ENCODE measurements around the gene TMEM125.

TMEM125 gene

DNA sequence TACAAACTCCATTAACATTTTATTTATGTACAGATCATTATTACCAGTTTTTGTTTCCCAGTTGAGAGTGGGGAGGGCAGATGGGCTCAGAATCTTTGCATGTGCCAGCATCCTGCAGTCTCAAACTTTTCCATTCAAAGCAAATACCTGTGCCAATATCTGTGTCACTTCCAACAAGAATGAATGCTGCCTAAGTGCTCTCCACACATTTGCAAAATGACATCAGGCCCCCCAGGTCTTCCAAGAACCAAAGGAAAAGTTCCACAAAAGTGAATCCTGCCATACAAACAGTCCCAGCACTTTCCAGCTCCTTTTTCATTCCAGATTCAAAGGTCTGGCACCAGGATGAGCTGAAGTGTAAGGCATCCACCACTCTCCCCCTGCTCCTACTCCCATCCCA is 29.3 kb downstream of the TMEM125 start:
- Histone ChIP-seq H3K27ac (no peak overlapping the region), H3K4me3 (no peak overlapping the region), H3K9ac (ENCODE audit: insufficient read length) (no peak overlapping the region), H3K9me3 (ENCODE audit: low read depth, low read length) (no peaks in the 10 kb centered on the region), H3K36me3 (ENCODE audit: insufficient read depth, low read length) (no peaks in the 10 kb centered on the region)
- no peak for TF ChIP-seq FOXP2 (optimal IDR thresholded peaks at IDR 0.05; ENCODE audit: control extremely low read depth, extremely low read length, insufficient read depth)
- no peak for DNase-seq (ENCODE audit: low read depth, low spot score)

DNA sequence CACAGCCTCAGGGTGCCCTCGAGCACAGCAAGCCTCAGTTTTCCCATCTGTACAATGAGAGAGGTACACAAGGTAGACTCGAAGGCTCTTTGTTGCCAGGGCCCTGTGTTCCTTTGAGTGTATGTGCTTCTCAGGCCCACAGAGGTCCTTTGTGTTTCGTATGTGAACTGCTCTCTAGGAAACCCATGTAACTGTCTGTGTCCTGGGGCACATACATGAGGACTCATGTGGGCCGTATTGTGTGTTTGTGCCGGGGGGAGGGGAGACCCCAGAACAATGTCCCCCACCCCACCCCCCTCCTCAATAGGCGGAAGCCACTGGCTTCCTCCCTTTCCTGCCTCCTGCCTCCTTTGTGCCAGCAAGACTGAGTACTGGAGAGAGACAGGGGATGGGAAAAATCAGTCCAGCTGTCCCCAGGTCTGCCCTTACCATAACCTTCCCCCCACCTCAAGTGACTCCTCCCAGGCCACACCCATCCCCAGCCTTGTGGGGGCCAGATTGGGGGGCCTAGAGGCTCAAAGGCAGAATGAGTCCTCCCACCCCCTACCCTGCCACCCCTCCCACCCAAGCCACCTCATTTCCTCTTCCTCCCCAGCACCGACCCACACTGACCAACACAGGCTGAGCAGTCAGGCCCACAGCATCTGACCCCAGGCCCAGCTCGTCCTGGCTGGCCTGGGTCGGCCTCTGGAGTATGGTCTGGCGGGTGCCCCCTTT is 30.8 kb downstream of the TMEM125 start, which contains the start of gene TIE1:
Gene TIE1 (plus strand): TSS at position 605 of the 717 bp plus-strand sequence. CDS start 90 bp downstream, at position 695.
- no peak for DNase-seq (ENCODE audit: low read depth, low spot score)
- TF ChIP-seq FOXP2 (optimal IDR thresholded peaks at IDR 0.05; ENCODE audit: control extremely low read depth, extremely low read length, insufficient read depth), result no peak
- TF ChIP-seq EZH2 (IDR thresholded peaks at IDR 0.05), result no peak
- no peak for TF ChIP-seq POLR2AphosphoS5 (IDR thresholded peaks at IDR 0.05; ENCODE audit: borderline replicate concordance, low read depth, low read length)
- Histone ChIP-seq H3K9me3 (ENCODE audit: low read depth, low read length) (no peaks in the 10 kb centered on the region), H3K4me3 (no peak within 1 kb of the TSS), H3K9ac (ENCODE audit: insufficient read length) (no peak within 1 kb of the TSS), H3K36me3 (ENCODE audit: insufficient read depth, low read length) (no peaks in the 10 kb centered on the region), H3K27ac (no peak within 1 kb of the TSS)

DNA sequence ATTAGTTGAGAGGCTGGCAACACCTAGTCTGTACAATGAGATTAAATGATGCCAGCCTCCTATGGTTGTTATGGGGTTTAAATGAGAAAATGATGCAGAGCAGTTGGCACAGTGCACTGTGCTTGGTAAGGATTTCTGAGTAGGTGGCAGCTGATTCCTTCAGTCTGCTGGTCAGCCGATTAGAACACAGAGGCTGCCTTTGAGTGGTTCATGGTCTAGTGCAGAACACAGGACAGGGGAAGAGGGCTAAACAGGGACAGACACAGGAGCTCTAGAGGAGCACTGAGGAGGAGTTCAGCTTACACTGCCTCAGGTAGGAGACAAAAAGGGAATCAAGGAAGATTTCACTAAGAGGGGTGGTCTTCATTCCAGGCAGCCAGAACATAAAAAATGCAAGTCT is 32.4 kb downstream of the TMEM125 start:
- no peak for TF ChIP-seq FOXP2 (optimal IDR thresholded peaks at IDR 0.05; ENCODE audit: control extremely low read depth, extremely low read length, insufficient read depth)
- TF ChIP-seq POLR2AphosphoS5 (IDR thresholded peaks at IDR 0.05; ENCODE audit: borderline replicate concordance, low read depth, low read length), result no peak
- TF ChIP-seq EZH2 (IDR thresholded peaks at IDR 0.05), result no peak
- DNase-seq (ENCODE audit: low read depth, low spot score), result no peak
- H3K27ac ChIP-seq, result no peak overlapping the region

DNA sequence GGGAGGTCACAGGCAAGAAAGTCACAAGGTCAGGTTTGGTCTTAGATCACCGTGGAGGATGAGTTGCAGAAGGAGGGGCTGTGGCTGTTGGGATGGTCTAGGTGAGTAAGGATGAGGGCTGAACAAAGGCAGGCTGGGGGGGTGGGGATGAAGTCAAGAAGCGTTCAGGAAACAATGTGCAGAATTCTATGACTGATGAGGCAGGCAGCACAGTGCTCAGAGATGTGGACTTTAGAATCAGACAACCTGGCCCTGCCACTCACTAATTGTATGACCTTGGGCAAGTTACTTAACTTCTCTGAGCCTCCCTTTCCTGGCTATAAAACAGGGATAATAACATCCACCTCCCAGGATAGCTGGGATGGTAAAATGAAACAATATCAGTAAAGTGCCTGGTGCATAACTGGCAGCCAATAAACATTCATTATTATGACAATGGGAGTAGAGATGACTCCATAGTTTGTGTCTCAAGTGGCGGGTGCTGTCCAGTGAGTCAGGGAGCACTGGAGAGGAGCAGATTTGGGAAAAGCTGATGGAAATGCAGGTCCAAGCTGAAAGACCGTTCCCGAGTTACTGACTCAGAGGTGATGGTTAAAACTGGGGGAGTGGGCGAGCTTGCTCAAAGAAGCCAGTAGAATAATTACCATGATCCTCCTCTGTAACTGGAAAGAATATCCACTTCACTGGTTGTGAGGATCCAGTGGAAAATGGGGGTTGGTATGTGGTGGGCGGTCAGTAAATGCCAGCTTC is 33.1 kb downstream of the TMEM125 start:
- TF ChIP-seq FOXP2 (optimal IDR thresholded peaks at IDR 0.05; ENCODE audit: control extremely low read depth, extremely low read length, insufficient read depth) (no peak), EZH2 (IDR thresholded peaks at IDR 0.05) (no peak), POLR2AphosphoS5 (IDR thresholded peaks at IDR 0.05; ENCODE audit: borderline replicate concordance, low read depth, low read length) (no peak)
- H3K36me3 ChIP-seq (ENCODE audit: insufficient read depth, low read length), result no peaks in the 10 kb centered on the region
- H3K9ac ChIP-seq (ENCODE audit: insufficient read length), result no peak overlapping the region
- H3K4me3 ChIP-seq, result no peak overlapping the region
- no peaks in the 10 kb centered on the region for H3K9me3 ChIP-seq (ENCODE audit: low read depth, low read length)
- DNase-seq (ENCODE audit: low read depth, low spot score), result no peak
- no peak overlapping the region for H3K27ac ChIP-seq

More for the DNA sequence above, 32.4 kb downstream of the TMEM125 start:
- no peak overlapping the region for H3K9ac ChIP-seq (ENCODE audit: insufficient read length)
- H3K4me3 ChIP-seq, result no peak overlapping the region
- H3K9me3 ChIP-seq (ENCODE audit: low read depth, low read length), result no peaks in the 10 kb centered on the region
- no peaks in the 10 kb centered on the region for H3K36me3 ChIP-seq (ENCODE audit: insufficient read depth, low read length)

DNA sequence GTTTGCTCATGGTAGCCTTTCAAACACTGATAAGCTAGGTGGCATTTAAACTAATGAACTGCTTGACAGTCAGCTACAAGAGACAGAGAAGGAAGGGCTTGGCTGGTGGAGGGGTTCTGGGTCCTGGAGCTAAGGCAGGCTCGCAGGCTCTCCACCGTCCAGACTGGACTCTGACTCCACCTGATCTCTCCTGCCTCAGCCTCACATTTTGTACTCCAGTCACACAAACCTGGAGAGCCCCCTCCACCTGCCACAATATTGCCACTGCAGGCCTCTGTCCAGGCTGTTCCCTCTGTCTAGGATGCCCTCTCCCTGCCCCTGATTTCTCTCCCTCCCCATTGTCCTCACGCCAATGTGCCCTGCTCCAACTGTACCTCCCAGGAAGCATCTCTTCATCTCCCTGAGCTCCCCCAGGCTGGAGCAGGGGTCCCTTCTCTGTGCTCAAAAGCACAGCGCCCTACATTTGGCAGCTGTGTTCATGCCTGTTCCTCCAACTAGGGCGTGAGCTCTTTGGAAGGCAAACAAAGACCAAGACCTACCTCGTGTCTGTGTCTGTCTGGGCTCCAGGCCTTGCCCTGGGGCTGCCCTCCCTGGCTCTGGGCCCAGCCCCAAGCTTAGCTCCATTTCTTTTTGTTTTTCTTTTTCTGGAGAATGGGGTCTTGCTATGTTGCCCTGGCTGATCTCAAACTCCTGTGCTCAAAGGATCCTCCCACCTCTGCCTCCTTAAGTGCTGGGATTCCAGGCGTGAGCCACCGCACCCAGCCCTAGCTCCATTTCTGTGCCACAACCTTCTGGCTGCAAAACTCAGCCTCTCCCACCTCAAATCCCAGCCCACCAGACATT is 33.9 kb downstream of the TMEM125 start:
- no peak overlapping the region for H3K27ac ChIP-seq
- H3K9ac ChIP-seq (ENCODE audit: insufficient read length), result no peak overlapping the region
- TF ChIP-seq POLR2AphosphoS5 (IDR thresholded peaks at IDR 0.05; ENCODE audit: borderline replicate concordance, low read depth, low read length), result no peak
- no peak for TF ChIP-seq FOXP2 (optimal IDR thresholded peaks at IDR 0.05; ENCODE audit: control extremely low read depth, extremely low read length, insufficient read depth)
- TF ChIP-seq EZH2 (IDR thresholded peaks at IDR 0.05), result no peak
- no peaks in the 10 kb centered on the region for H3K9me3 ChIP-seq (ENCODE audit: low read depth, low read length)
- H3K4me3 ChIP-seq, result no peak overlapping the region
- DNase-seq (ENCODE audit: low read depth, low spot score), result no peak
- no peaks in the 10 kb centered on the region for H3K36me3 ChIP-seq (ENCODE audit: insufficient read depth, low read length)

DNA sequence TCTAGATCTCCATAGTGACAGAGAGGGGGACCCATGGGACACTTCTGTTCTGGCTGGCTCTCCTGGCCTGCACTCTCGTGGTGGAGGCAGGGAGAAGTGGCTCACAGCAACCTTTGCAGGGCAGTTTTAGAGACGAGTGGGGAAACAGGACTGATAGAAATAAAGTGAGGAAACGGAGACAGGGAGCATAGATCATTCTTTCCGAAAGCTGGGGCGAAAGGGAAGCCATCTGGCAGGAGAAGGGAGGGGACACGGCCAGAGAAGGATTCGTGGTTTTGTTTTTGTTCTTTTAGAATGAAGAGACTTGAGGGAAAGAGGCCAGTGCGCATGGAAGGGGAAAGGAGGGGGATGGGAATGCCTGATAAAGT is 34.5 kb downstream of the TMEM125 start:
- no peak for DNase-seq (ENCODE audit: low read depth, low spot score)
- no peak for TF ChIP-seq POLR2AphosphoS5 (IDR thresholded peaks at IDR 0.05; ENCODE audit: borderline replicate concordance, low read depth, low read length)
- no peak for TF ChIP-seq FOXP2 (optimal IDR thresholded peaks at IDR 0.05; ENCODE audit: control extremely low read depth, extremely low read length, insufficient read depth)
- no peak for TF ChIP-seq EZH2 (IDR thresholded peaks at IDR 0.05)
- Histone ChIP-seq H3K9me3 (ENCODE audit: low read depth, low read length) (no peaks in the 10 kb centered on the region), H3K4me3 (no peak overlapping the region), H3K36me3 (ENCODE audit: insufficient read depth, low read length) (no peaks in the 10 kb centered on the region), H3K9ac (ENCODE audit: insufficient read length) (no peak overlapping the region), H3K27ac (no peak overlapping the region)

DNA sequence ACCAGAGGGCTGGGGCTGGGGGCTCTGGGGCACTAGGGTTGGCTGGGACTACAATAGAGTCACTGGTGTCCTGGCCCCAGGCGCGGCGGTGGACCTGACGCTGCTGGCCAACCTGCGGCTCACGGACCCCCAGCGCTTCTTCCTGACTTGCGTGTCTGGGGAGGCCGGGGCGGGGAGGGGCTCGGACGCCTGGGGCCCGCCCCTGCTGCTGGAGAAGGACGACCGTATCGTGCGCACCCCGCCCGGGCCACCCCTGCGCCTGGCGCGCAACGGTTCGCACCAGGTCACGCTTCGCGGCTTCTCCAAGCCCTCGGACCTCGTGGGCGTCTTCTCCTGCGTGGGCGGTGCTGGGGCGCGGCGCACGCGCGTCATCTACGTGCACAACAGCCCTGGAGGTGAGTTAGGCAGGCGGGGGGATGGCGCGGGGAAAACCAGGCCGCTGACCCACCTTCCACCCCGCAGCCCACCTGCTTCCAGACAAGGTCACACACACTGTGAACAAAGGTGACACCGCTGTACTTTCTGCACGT is 35.1 kb downstream of the TMEM125 start:
- H3K4me3 ChIP-seq, result no peak overlapping the region
- no peaks in the 10 kb centered on the region for H3K36me3 ChIP-seq (ENCODE audit: insufficient read depth, low read length)
- H3K9ac ChIP-seq (ENCODE audit: insufficient read length), result no peak overlapping the region
- no peaks in the 10 kb centered on the region for H3K9me3 ChIP-seq (ENCODE audit: low read depth, low read length)
- DNase-seq (ENCODE audit: low read depth, low spot score), result no peak
- H3K27ac ChIP-seq, result no peak overlapping the region
- TF ChIP-seq EZH2 (IDR thresholded peaks at IDR 0.05) (no peak), FOXP2 (optimal IDR thresholded peaks at IDR 0.05; ENCODE audit: control extremely low read depth, extremely low read length, insufficient read depth) (no peak), POLR2AphosphoS5 (IDR thresholded peaks at IDR 0.05; ENCODE audit: borderline replicate concordance, low read depth, low read length) (no peak)

DNA sequence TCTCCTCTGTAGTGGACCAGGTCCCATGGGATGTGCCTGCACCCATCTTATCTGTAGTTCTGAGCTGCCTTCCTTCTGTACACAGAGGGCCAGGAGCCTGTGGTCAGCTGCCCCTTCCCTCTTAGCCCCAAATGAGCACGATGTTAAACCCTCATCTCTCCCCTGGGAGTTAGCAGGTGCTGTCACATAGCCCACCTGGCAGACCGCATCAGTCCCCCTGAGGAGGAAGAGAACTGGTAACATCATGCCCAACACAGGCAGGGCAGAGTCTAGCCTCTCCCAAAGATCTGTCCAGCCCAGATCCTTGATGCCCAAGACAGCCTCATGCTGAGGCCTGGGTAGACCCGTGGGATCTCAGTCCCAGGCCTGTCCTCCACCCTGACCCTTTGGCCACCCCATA is 35.7 kb downstream of the TMEM125 start:
- DNase-seq (ENCODE audit: low read depth, low spot score), result no peak
- no peak for TF ChIP-seq FOXP2 (optimal IDR thresholded peaks at IDR 0.05; ENCODE audit: control extremely low read depth, extremely low read length, insufficient read depth)
- no peak for TF ChIP-seq POLR2AphosphoS5 (IDR thresholded peaks at IDR 0.05; ENCODE audit: borderline replicate concordance, low read depth, low read length)
- TF ChIP-seq EZH2 (IDR thresholded peaks at IDR 0.05), result no peak
- no peaks in the 10 kb centered on the region for H3K36me3 ChIP-seq (ENCODE audit: insufficient read depth, low read length)
- no peak overlapping the region for H3K9ac ChIP-seq (ENCODE audit: insufficient read length)
- H3K27ac ChIP-seq, result no peak overlapping the region
- no peak overlapping the region for H3K4me3 ChIP-seq
- no peaks in the 10 kb centered on the region for H3K9me3 ChIP-seq (ENCODE audit: low read depth, low read length)

Data from SK-N-MC (cell line).